PC-9 (cell line): ENCODE measurements around the gene FGF12.

Experiments used
- CTCF ChIP-seq: fragments of 200-600 bp; sonication (generic); conservative IDR thresholded peaks from 2 replicates; pipeline ENCODE4 v1.6.1; 2017; ENCODE audit warnings: mixed run types, antibody characterized with exemption, mild to moderate bottlenecking, moderate library complexity
- EZH2 ChIP-seq: fragments of 200-600 bp; sonication (generic); IDR thresholded peaks from 2 replicates; pipeline ENCODE4 v1.8.0; 2017; ENCODE audit warnings: antibody characterized with exemption, low read depth

- TF ChIP-seq EZH2 (no peak), CTCF (no peak)
Measured at GRCh38 chr3:192261135-192261534, 466.2 kb downstream of the FGF12 start.
